Peyer's patch (tissue), 4 donors: ENCODE data around the gene CXCL1.

ENCODE experiments used
- POLR2A ChIP-seq, 2 donors: fragments of 450-650 bp; IDR thresholded peaks; one replicate each; pipeline ENCODE4 v1.5.1; 2017; ENCODE audit warnings: antibody characterized with exemption in 2 of 2, mild to moderate bottlenecking in 2 of 2, moderate library complexity in 2 of 2
- TF ChIP-seq, protein P1 (sequence below), 6 experiments: fragments of 450-650 bp in 4 of 6; fragments of 200-600 bp in 2 of 6; sonication (generic) in 1 of 6; IDR thresholded peaks; one replicate each; pipeline ENCODE4 v1.5.1; 2017 to 2019; ENCODE audit warnings: antibody characterized with exemption in 6 of 6, mild to moderate bottlenecking in 3 of 6, moderate library complexity in 1 of 6

DNA sequence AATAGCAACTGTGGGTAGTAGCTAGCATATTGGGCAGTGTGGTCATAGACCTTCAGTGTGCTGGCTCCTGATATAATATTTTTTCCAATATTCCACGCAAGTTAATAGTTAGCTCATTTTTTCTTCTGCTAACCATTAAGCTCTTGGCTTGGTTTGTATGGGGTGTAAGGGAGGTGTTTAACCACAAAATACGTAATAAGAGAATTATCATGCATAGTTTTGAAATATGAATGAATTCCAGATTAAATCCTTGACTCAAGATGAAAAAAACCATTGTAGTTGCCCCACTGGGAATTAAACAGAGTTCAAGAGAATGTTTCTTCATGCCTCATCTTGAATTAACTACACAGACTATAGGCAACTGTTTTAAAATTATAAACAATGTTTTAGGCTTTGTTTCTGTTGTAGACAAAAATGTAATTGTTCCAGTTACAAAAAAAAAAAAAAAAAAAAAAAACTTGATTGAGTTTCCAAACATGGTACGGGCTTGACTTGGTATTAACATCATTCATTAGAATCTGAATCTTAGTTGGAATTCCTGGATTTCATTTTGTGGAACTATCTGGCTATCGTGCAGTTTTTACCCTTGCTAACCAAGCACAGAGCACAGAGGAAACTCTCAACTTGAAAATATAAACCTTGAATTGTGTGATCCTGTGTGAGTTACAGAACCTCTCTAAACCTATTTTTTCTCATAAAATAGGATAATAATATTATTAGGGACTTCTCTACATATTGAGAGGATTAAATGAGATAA lies 28.4 kb downstream of the CXCL1 start:
- TF ChIP-seq, protein P1, sequence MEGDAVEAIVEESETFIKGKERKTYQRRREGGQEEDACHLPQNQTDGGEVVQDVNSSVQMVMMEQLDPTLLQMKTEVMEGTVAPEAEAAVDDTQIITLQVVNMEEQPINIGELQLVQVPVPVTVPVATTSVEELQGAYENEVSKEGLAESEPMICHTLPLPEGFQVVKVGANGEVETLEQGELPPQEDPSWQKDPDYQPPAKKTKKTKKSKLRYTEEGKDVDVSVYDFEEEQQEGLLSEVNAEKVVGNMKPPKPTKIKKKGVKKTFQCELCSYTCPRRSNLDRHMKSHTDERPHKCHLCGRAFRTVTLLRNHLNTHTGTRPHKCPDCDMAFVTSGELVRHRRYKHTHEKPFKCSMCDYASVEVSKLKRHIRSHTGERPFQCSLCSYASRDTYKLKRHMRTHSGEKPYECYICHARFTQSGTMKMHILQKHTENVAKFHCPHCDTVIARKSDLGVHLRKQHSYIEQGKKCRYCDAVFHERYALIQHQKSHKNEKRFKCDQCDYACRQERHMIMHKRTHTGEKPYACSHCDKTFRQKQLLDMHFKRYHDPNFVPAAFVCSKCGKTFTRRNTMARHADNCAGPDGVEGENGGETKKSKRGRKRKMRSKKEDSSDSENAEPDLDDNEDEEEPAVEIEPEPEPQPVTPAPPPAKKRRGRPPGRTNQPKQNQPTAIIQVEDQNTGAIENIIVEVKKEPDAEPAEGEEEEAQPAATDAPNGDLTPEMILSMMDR (IDR thresholded peaks at IDR 0.05) = no peak
- TF ChIP-seq POLR2A (IDR thresholded peaks at IDR 0.05) = no peak
